CD14-positive monocyte (primary cell): ENCODE data around the gene TSHZ1. TPM values are rescaled to one million over a fixed set of nuclear protein-coding genes. Genes with fewer than 3 reads are reported as not detected.

Experiments used
- DNase-seq, 3 donors: peaks; one replicate each; pipeline ENCODE4 v3.0.0-alpha.2; 2011 to 2022
- H2AFZ ChIP-seq: 2 replicates; pipeline ENCODE4 v1.6.0; 2012; ENCODE audit warnings: mild to moderate bottlenecking, low read depth, low read length, inconsistent platforms; ENCODE audit not compliant: insufficient read depth, poor library complexity, severe bottlenecking
- H3K27ac ChIP-seq, 2 donors: 1 replicate in 1 of 2; 2 replicates in 1 of 2; pipeline ENCODE4 v1.5.1; 2012 to 2013; ENCODE audit warnings: low read length in 2 of 2, control low read depth in 1 of 2, inconsistent platforms in 1 of 2, low read depth in 1 of 2, mild to moderate bottlenecking in 1 of 2
- H3K27me3 ChIP-seq, 2 donors: one replicate each; pipeline versions ENCODE4 v1.6.0 to v1.6.1; 2011 to 2013; ENCODE audit warnings: low read length in 2 of 2; ENCODE audit not compliant: control insufficient read depth in 2 of 2, insufficient read depth in 2 of 2
- H3K36me3 ChIP-seq, 2 donors: replicated peaks in 1 of 2; 1 replicate in 1 of 2; 2 replicates in 1 of 2; pipeline versions ENCODE4 v1.5.1 to v1.6.1; 2012 to 2013; ENCODE audit warnings: low read length in 2 of 2, control low read depth in 1 of 2, inconsistent platforms in 1 of 2, mild to moderate bottlenecking in 1 of 2; ENCODE audit not compliant: insufficient read depth in 2 of 2, control insufficient read depth in 1 of 2
- H3K4me1 ChIP-seq, 2 donors: 1 replicate in 1 of 2; 2 replicates in 1 of 2; pipeline versions ENCODE4 v1.5.1 to v1.6.1; 2012 to 2013; ENCODE audit warnings: low read length in 2 of 2, control low read depth in 1 of 2, inconsistent platforms in 1 of 2, mild to moderate bottlenecking in 1 of 2, moderate library complexity in 1 of 2; ENCODE audit not compliant: insufficient read depth in 2 of 2, control insufficient read depth in 1 of 2
- H3K4me2 ChIP-seq: replicated peaks from 2 replicates; pipeline ENCODE3; 2012; ENCODE audit warnings: low read length, moderate library complexity, mild to moderate bottlenecking; ENCODE audit not compliant: poor library complexity, severe bottlenecking; ENCODE audit errors: extremely low read depth
- H3K4me3 ChIP-seq, 3 experiments: fragments of 200-600 bp in 1 of 3; sonication (generic) in 1 of 3; replicated peaks in 1 of 3; 1 replicate in 2 of 3; 2 replicates in 1 of 3; pipeline ENCODE4 v1.5.1; 2011 to 2013; ENCODE audit warnings: low read length in 3 of 3, mild to moderate bottlenecking in 3 of 3, control low read depth in 2 of 3, low read depth in 2 of 3, inconsistent platforms in 1 of 3, moderate library complexity in 1 of 3
- H3K79me2 ChIP-seq: 2 replicates; pipeline ENCODE4 v1.6.0; 2012; ENCODE audit warnings: mild to moderate bottlenecking, control low read depth, inconsistent platforms, low read length, moderate library complexity; ENCODE audit not compliant: insufficient read depth
- H3K9ac ChIP-seq: 2 replicates; pipeline ENCODE4 v1.6.0; 2017; ENCODE audit warnings: low read length, mild to moderate bottlenecking; ENCODE audit not compliant: insufficient read depth, poor library complexity, severe bottlenecking
- H3K9me3 ChIP-seq, 2 donors: replicated peaks in 1 of 2; 1 replicate in 1 of 2; 2 replicates in 1 of 2; pipeline versions ENCODE4 v1.5.1 to v1.6.1; 2012 to 2013; ENCODE audit warnings: low read length in 2 of 2, control low read depth in 1 of 2; ENCODE audit not compliant: control insufficient read depth in 1 of 2, insufficient read depth in 1 of 2
- H4K20me1 ChIP-seq: 2 replicates; pipeline ENCODE4 v1.6.0; 2012; ENCODE audit warnings: mild to moderate bottlenecking, low read length, control low read depth, moderate library complexity; ENCODE audit not compliant: insufficient read depth
- H3K27ac Mint-ChIP-seq, 7 donors: one replicate each; pipeline ENCODE4 v1.8.0; 2020; ENCODE audit warnings: mild to moderate bottlenecking in 7 of 7, mixed read lengths in 7 of 7, moderate library complexity in 6 of 7, inconsistent platforms in 2 of 7
- H3K27me3 Mint-ChIP-seq, 3 donors: one replicate each; pipeline ENCODE4 v1.8.0; 2021 to 2022; ENCODE audit warnings: low read depth in 3 of 3, mild to moderate bottlenecking in 3 of 3, mixed read lengths in 3 of 3, moderate library complexity in 3 of 3, inconsistent platforms in 1 of 3
- H3K36me3 Mint-ChIP-seq, 2 donors: one replicate each; pipeline ENCODE4 v1.8.0; 2020; ENCODE audit warnings: mixed read lengths in 2 of 2, inconsistent platforms in 1 of 2, mild to moderate bottlenecking in 1 of 2
- H3K4me1 Mint-ChIP-seq: one replicate; pipeline ENCODE4 v1.8.0; 2020; ENCODE audit warnings: mild to moderate bottlenecking, mixed read lengths
- H3K4me3 Mint-ChIP-seq, 2 donors: one replicate each; pipeline ENCODE4 v1.8.0; 2020; ENCODE audit warnings: mild to moderate bottlenecking in 2 of 2, mixed read lengths in 2 of 2, moderate library complexity in 1 of 2
- H3K9me3 Mint-ChIP-seq, 7 donors: one replicate each; pipeline ENCODE4 v1.8.0; 2020 to 2022; ENCODE audit warnings: mixed read lengths in 7 of 7, mild to moderate bottlenecking in 6 of 7, moderate library complexity in 6 of 7, inconsistent platforms in 2 of 7
- CTCF ChIP-seq: fragments of 200-600 bp; IDR thresholded peaks from one replicate; pipeline ENCODE4 v1.8.0; 2022; ENCODE audit warnings: antibody characterized with exemption, mild to moderate bottlenecking
- WGBS: methylation state at CpG from one replicate; pipeline ENCODE4 v1.1.5; 2013; ENCODE audit warnings: missing lambda C conversion rate; ENCODE audit not compliant: insufficient coverage; 5-methylcytosine and 5-hydroxymethylcytosine counted together
- intact Hi-C, 2 donors: fragments of 100-400 bp; cut with micrococcal nuclease; formaldehyde crosslinking; loops; one replicate each; pipeline versions ENCODE4 v1.15.0 to v1.15.1; 2023
- polyA plus RNA-seq, 3 donors: library from polyadenylated mRNA; depleted of rRNA in 1 of 3; unstranded in 2 of 3; stranded (reverse) in 1 of 3; fragments of 300-500 nt in 2 of 3; fragments of >200 nt in 1 of 3; fragmentation: Illumina TruSeq in 2 of 3; gene quantifications; 1 replicate in 2 of 3; 2 replicates in 1 of 3; pipeline ENCODE4 v1.2.3, GENCODE V29; 2012 to 2021

TSHZ1 gene
- polyA plus RNA-seq, 3 donors = 0.76 to 3.3 (median 1.4) TPM

GRCh38 chr18:75220551-75221355 is 10.2 kb downstream of the TSHZ1 start:
- H3K4me3 Mint-ChIP-seq = no peak overlapping the region
- intact Hi-C loops = no loop called here

GRCh38 chr18:75221397-75221796 is 10.8 kb downstream of the TSHZ1 start:
- no peak for DNase-seq
- H3K27me3 ChIP-seq = no peaks in the 10 kb centered on the region
- no peaks in the 10 kb centered on the region for H3K9me3 Mint-ChIP-seq
- H3K27ac ChIP-seq = no peak overlapping the region
- no peaks in the 10 kb centered on the region for H3K36me3 ChIP-seq
- intact Hi-C loops = no loop called here
- H2AFZ ChIP-seq = no peak overlapping the region
- H3K4me2 ChIP-seq = no peak overlapping the region
- no peak overlapping the region for H3K4me3 ChIP-seq
- 100% methylated on average over 1 of the region's 1 CpG for WGBS
- H3K36me3 Mint-ChIP-seq = peaks cover 8 to 17% of the 10 kb centered on the region in 2 donors
- peaks cover 46% of the 10 kb centered on the region for H4K20me1 ChIP-seq
- H3K4me3 Mint-ChIP-seq = no peak overlapping the region
- peaks cover 0 to 2% (median 2%) of the 10 kb centered on the region in 3 donors for H3K27me3 Mint-ChIP-seq
- peaks cover 36% of the 10 kb centered on the region for H3K4me1 Mint-ChIP-seq
- peaks cover 18 to 23% of the 10 kb centered on the region in 2 donors for H3K4me1 ChIP-seq
- H3K9me3 ChIP-seq = no peaks in the 10 kb centered on the region
- TF ChIP-seq CTCF = no peak
- H3K27ac Mint-ChIP-seq = no peak overlapping the region
- peaks cover 83% of the 10 kb centered on the region for H3K79me2 ChIP-seq
- no peak overlapping the region for H3K9ac ChIP-seq

More at GRCh38 chr18:75220551-75221355, 10.2 kb downstream of the TSHZ1 start:
- Mint-ChIP-seq H3K4me1 (peaks cover 40% of the 10 kb centered on the region), H3K27ac (no peak overlapping the region), H3K36me3 (peaks cover 7 to 15% of the 10 kb centered on the region in 2 donors), H3K27me3 (peaks cover 0 to 2% (median 2%) of the 10 kb centered on the region in 3 donors), H3K9me3 (no peaks in the 10 kb centered on the region)
- Histone ChIP-seq H2AFZ (no peak overlapping the region), H3K9ac (no peak overlapping the region), H3K27me3 (no peaks in the 10 kb centered on the region), H3K4me1 (peaks cover 22 to 28% of the 10 kb centered on the region in 2 donors), H3K4me3 (no peak overlapping the region), H3K79me2 (peaks cover 86% of the 10 kb centered on the region), H3K9me3 (no peaks in the 10 kb centered on the region), H3K36me3 (no peaks in the 10 kb centered on the region), H4K20me1 (peaks cover 42% of the 10 kb centered on the region), H3K27ac (no peak overlapping the region), H3K4me2 (no peak overlapping the region)
- no peak for DNase-seq
- TF ChIP-seq CTCF = no peak
- 93% methylated on average over 6 of the region's 12 CpGs for WGBS
